Endothelial cell (in vitro differentiated cells): Measurements from ENCODE around the gene NOTUM. TPM values are rescaled to one million over a fixed set of nuclear protein-coding genes. Genes with fewer than 3 reads are reported as not detected.
A peak's percentile ranks its signal among the peaks of the same experiment; 100 is the strongest.

Experiments
- DNase-seq: peaks from one replicate; pipeline ENCODE4 v3.0.0; 2021; ENCODE audit warnings: low spot score
- H3K27ac Mint-ChIP-seq: one replicate; pipeline ENCODE4 v1.8.0; 2021; ENCODE audit warnings: mixed read lengths, inconsistent platforms; ENCODE audit not compliant: unreplicated experiment
- H3K27me3 Mint-ChIP-seq: one replicate; pipeline ENCODE4 v1.8.0; 2021; ENCODE audit warnings: mild to moderate bottlenecking, moderate library complexity, mixed read lengths, inconsistent platforms; ENCODE audit not compliant: unreplicated experiment
- H3K36me3 Mint-ChIP-seq: one replicate; pipeline ENCODE4 v1.8.0; 2021; ENCODE audit warnings: mild to moderate bottlenecking, low read depth, mixed read lengths, inconsistent platforms; ENCODE audit not compliant: unreplicated experiment
- H3K4me1 Mint-ChIP-seq: one replicate; pipeline ENCODE4 v1.8.0; 2021; ENCODE audit warnings: mild to moderate bottlenecking, mixed read lengths, inconsistent platforms; ENCODE audit not compliant: unreplicated experiment
- H3K4me3 Mint-ChIP-seq: one replicate; pipeline ENCODE4 v1.8.0; 2021; ENCODE audit warnings: mild to moderate bottlenecking, mixed read lengths, inconsistent platforms; ENCODE audit not compliant: unreplicated experiment
- H3K9me3 Mint-ChIP-seq: one replicate; pipeline ENCODE4 v1.8.0; 2021; ENCODE audit warnings: mixed read lengths, inconsistent platforms; ENCODE audit not compliant: unreplicated experiment
- CTCF ChIP-seq: fragments of 200-600 bp; sonication (generic); IDR thresholded peaks from one replicate; pipeline ENCODE4 v1.5.0; 2021; ENCODE audit warnings: antibody characterized with exemption; ENCODE audit not compliant: unreplicated experiment
- long read RNA-seq: library from polyadenylated mRNA; unstranded; transcript quantifications from one replicate; pipeline ENCODE4 v2.0.0, GENCODE V29; 2020; ENCODE audit not compliant: unreplicated experiment
- total RNA-seq: library from RNA; stranded (reverse); fragmentation: NEBNext Ultra II Directional; extraction: Animal tissue kit (Norgen Biotek cat#: 25700); gene quantifications from one replicate; pipeline ENCODE4 v1.2.1, GENCODE V29; 2021; ENCODE audit not compliant: unreplicated experiment

The NOTUM gene
- total RNA-seq = not detected
- long read RNA-seq = 0 reads

- DNase-seq = no peak
- Mint-ChIP-seq H3K4me3 (no peak within 1 kb of the TSS), H3K27me3 (peaks cover 35% of the 10 kb centered on the region), H3K4me1 (peaks cover 4% of the 10 kb centered on the region), H3K9me3 (no peaks in the 10 kb centered on the region), H3K36me3 (peaks cover 8% of the 10 kb centered on the region), H3K27ac (no peak within 1 kb of the TSS)
- no peak for TF ChIP-seq CTCF
These were observed at the start of gene NOTUM for GRCh38 chr17:81961087-81961511. NOTUM (minus strand) TSS chr17:81961187; CDS start chr17:81960909, 278 bp downstream.

GRCh38 chr17:82009413-82009812 lies 48.4 kb upstream of the NOTUM start:
- Mint-ChIP-seq H3K36me3 (no peaks in the 10 kb centered on the region), H3K27me3 (peaks cover 8% of the 10 kb centered on the region), H3K9me3 (no peaks in the 10 kb centered on the region), H3K27ac (no peak overlapping the region), H3K4me1 (peaks cover 4% of the 10 kb centered on the region), H3K4me3 (no peak overlapping the region)
- DNase-seq = no peak
- TF ChIP-seq CTCF = no peak

- no peaks in the 10 kb centered on the region for H3K36me3 Mint-ChIP-seq
- no peak overlapping the region for H3K27ac Mint-ChIP-seq
- peaks cover 4% of the 10 kb centered on the region for H3K4me1 Mint-ChIP-seq
- TF ChIP-seq CTCF = no peak
- H3K4me3 Mint-ChIP-seq = no peak overlapping the region
- DNase-seq = no peak
- H3K9me3 Mint-ChIP-seq = no peaks in the 10 kb centered on the region
- peaks cover 8% of the 10 kb centered on the region for H3K27me3 Mint-ChIP-seq
These were observed 48.0 kb upstream of the NOTUM start for GRCh38 chr17:82008941-82009405.

- no peaks in the 10 kb centered on the region for H3K9me3 Mint-ChIP-seq
- peaks cover 8% of the 10 kb centered on the region for H3K27me3 Mint-ChIP-seq
- no peak for TF ChIP-seq CTCF
- peak overlapping the region; percentile 37 for H3K4me3 Mint-ChIP-seq
- H3K36me3 Mint-ChIP-seq = no peaks in the 10 kb centered on the region
- peaks cover 4% of the 10 kb centered on the region for H3K4me1 Mint-ChIP-seq
- no peak overlapping the region for H3K27ac Mint-ChIP-seq
- no peak for DNase-seq
These were observed 47.4 kb upstream of the NOTUM start for GRCh38 chr17:82008258-82008940.

- Mint-ChIP-seq H3K4me1 (peaks cover 4% of the 10 kb centered on the region), H3K36me3 (no peaks in the 10 kb centered on the region), H3K9me3 (no peaks in the 10 kb centered on the region), H3K27ac (no peak overlapping the region), H3K4me3 (peak overlapping the region; percentile 37), H3K27me3 (peaks cover 8% of the 10 kb centered on the region)
- DNase-seq = no peak
- no peak for TF ChIP-seq CTCF
These were observed 46.7 kb upstream of the NOTUM start for GRCh38 chr17:82007495-82008257.
